Measurements from ENCODE around the gene SLC5A8.

Gene SLC5A8

GRCh38 chr12:101209319-101210302 is at the start of gene SLC5A8:
SLC5A8 (minus strand) TSS chr12:101210238; CDS start chr12:101209848, 390 bp downstream.
- DNase-seq, result no peak

- DNase-seq, result no peak
These were observed 47.3 kb upstream of the SLC5A8 start for GRCh38 chr12:101257357-101257756.

GRCh38 chr12:101256266-101256665 is 46.2 kb upstream of the SLC5A8 start:
- no peak for DNase-seq

GRCh38 chr12:101243616-101244015 is 33.6 kb upstream of the SLC5A8 start:
- no peak for DNase-seq

GRCh38 chr12:101243074-101243473 is 33.0 kb upstream of the SLC5A8 start:
- no peak for DNase-seq

- peak; percentile 76 for DNase-seq
These were observed 28.8 kb upstream of the SLC5A8 start for GRCh38 chr12:101238800-101239329.

- DNase-seq, result peak; percentile 94
These were observed 28.3 kb upstream of the SLC5A8 start for GRCh38 chr12:101238306-101238705.

GRCh38 chr12:101235686-101236085 is 25.6 kb upstream of the SLC5A8 start:
- DNase-seq, result no peak

- no peak for DNase-seq
These were observed 21.6 kb upstream of the SLC5A8 start for GRCh38 chr12:101231636-101232035.

GRCh38 chr12:101230547-101230946 is 20.5 kb upstream of the SLC5A8 start:
- no peak for DNase-seq

GRCh38 chr12:101229841-101230241 is 19.8 kb upstream of the SLC5A8 start:
- DNase-seq, result no peak

GRCh38 chr12:101221301-101221700 is 11.3 kb upstream of the SLC5A8 start:
- no peak for DNase-seq

- DNase-seq, result no peak
These were observed 6.8 kb upstream of the SLC5A8 start for GRCh38 chr12:101216810-101217209.

GRCh38 chr12:101207086-101207780 is 2.8 kb downstream of the SLC5A8 start:
- no peak for DNase-seq

GRCh38 chr12:101204602-101205304 is 5.3 kb downstream of the SLC5A8 start:
- DNase-seq, result no peak

GRCh38 chr12:101200824-101201223 is 9.2 kb downstream of the SLC5A8 start:
- DNase-seq, result no peak

- no peak for DNase-seq
These were observed 9.9 kb downstream of the SLC5A8 start for GRCh38 chr12:101200145-101200544.

- DNase-seq, result no peak
These were observed 23.7 kb downstream of the SLC5A8 start for GRCh38 chr12:101186291-101186690.

- no peak for DNase-seq
These were observed 28.3 kb downstream of the SLC5A8 start for GRCh38 chr12:101181776-101182175.

GRCh38 chr12:101174541-101174940 is 35.5 kb downstream of the SLC5A8 start:
- no peak for DNase-seq

- no peak for DNase-seq
These were observed 36.8 kb downstream of the SLC5A8 start for GRCh38 chr12:101173197-101173749.

- no peak for DNase-seq
These were observed 37.7 kb downstream of the SLC5A8 start for GRCh38 chr12:101172316-101172715.

GRCh38 chr12:101168001-101168400 is 42.0 kb downstream of the SLC5A8 start:
- no peak for DNase-seq

All from NCI-H446 treated with DMSO at 0.1 percent for 48 hours (cell line).